Left renal cortex interstitium (tissue), 4 donors: ENCODE measurements around the gene DCAF8L1. TPM values are rescaled to one million over a fixed set of nuclear protein-coding genes. Genes with fewer than 3 reads are reported as not detected.

Experiments
- polyA plus RNA-seq, 4 donors: library from polyadenylated mRNA; unstranded; fragments of 120-200 nt; gene quantifications; one replicate each; pipeline ENCODE4 v1.2.1, GENCODE V29; 2013; ENCODE audit not compliant: insufficient read length in 4 of 4

Gene DCAF8L1
- polyA plus RNA-seq, 4 donors = not detected

Other genes with a start within 250 kb of the DCAF8L1 start
- gene MAGEB10, start 173.5 kb downstream of the DCAF8L1 start, polyA plus RNA-seq = under 1 TPM in 2 of 4 donors, not detected in 2; 0.05 to 0.13 TPM